ENCODE measurements around the gene PITX1. TPM values are rescaled to one million over a fixed set of nuclear protein-coding genes. Genes with fewer than 3 reads are reported as not detected.

Gene PITX1
- total RNA-seq, 1 donor from 2014 or later: not detected

DNA sequence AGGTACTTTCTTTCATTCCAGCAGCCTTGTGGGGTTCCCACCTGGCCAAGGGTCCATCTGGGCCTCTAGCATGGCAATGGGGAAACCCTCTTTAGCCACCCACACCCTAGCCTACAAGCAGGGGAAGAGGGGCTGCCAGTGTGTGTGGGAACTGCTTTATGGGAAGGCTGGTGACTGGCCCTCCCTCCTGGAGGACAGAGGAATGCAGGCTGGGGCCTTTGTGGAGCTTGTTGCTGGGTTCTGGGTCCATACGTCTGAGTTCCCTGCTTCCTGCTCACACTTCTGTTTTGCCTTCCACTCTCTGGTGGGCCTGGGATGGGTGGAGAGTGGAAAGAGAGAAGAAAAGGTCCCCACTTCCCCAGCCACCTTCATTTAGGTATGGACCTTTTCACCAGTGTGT, 14.9 kb upstream of the PITX1 start:
- Mint-ChIP-seq H3K27me3 (peaks cover 68% of the 10 kb centered on the region), H3K4me1 (peaks cover 44% of the 10 kb centered on the region), H3K27ac (no peak overlapping the region), H3K4me3 (no peak overlapping the region), H3K36me3 (ENCODE audit: low read depth) (no peaks in the 10 kb centered on the region), H3K9me3 (no peaks in the 10 kb centered on the region)
- intact Hi-C loops (cut with micrococcal nuclease): no loop called here
- ATAC-seq (ENCODE audit: low read depth) (no peak), DNase-seq (no peak)
- ChIA-PET CTCF (no interaction called here), POLR2A (no interaction called here)
- TF ChIP-seq, protein P1, sequence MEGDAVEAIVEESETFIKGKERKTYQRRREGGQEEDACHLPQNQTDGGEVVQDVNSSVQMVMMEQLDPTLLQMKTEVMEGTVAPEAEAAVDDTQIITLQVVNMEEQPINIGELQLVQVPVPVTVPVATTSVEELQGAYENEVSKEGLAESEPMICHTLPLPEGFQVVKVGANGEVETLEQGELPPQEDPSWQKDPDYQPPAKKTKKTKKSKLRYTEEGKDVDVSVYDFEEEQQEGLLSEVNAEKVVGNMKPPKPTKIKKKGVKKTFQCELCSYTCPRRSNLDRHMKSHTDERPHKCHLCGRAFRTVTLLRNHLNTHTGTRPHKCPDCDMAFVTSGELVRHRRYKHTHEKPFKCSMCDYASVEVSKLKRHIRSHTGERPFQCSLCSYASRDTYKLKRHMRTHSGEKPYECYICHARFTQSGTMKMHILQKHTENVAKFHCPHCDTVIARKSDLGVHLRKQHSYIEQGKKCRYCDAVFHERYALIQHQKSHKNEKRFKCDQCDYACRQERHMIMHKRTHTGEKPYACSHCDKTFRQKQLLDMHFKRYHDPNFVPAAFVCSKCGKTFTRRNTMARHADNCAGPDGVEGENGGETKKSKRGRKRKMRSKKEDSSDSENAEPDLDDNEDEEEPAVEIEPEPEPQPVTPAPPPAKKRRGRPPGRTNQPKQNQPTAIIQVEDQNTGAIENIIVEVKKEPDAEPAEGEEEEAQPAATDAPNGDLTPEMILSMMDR (IDR thresholded peaks at IDR 0.05): no peak

DNA sequence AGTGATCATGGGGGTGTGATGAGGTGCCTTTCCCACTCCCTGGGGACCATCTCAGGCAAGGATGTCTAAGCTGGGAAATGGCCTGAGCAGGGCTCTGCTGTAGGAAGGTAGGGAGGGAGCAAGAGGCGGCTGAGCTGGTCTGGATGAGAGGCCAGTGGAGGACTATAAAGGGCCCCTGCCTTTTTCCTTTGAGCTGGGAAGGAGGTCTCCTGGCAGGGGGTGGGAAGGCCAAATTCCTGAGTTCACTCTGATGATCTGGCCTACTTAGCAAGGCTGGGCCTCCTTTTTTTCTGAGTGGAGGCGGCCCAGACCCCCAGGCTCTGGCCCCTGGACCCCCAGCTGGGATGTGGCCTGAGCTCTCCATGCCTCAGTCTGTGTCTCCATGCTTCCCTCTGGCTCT, 14.3 kb upstream of the PITX1 start:
- intact Hi-C loops (cut with micrococcal nuclease): no loop called here

DNA sequence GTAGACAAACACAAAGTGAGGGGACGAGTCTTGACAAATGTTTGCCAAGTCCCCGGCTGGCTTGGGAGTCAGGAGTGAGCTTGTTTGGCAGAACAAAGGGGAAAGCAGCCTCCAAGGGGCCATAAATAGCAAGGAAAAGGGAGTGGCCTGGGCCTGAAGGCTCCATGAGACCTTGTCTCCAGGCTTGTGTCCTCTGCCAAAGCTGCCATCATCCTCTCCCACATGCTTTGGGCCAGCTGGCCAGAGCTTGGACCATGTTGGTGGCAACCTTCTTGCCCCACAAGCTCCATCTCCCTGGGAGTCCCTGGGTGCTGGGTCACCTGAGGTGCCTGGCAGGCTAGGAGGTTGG, 13.3 kb upstream of the PITX1 start:
- Mint-ChIP-seq H3K4me1 (peaks cover 28% of the 10 kb centered on the region), H3K36me3 (ENCODE audit: low read depth) (no peaks in the 10 kb centered on the region), H3K27me3 (peaks cover 75% of the 10 kb centered on the region), H3K9me3 (no peaks in the 10 kb centered on the region), H3K27ac (no peak overlapping the region), H3K4me3 (no peak overlapping the region)
- TF ChIP-seq, protein P1 (IDR thresholded peaks at IDR 0.05): no peak
- ChIA-PET POLR2A (no interaction called here), CTCF (no interaction called here)
- ATAC-seq (ENCODE audit: low read depth) (no peak), DNase-seq (no peak)
- intact Hi-C loops (cut with micrococcal nuclease): no loop called here

More for the DNA sequence above, 14.3 kb upstream of the PITX1 start:
- peaks cover 38% of the 10 kb centered on the region for H3K4me1 Mint-ChIP-seq
- peaks cover 74% of the 10 kb centered on the region for H3K27me3 Mint-ChIP-seq
- ChIA-PET CTCF (no interaction called here), POLR2A (interaction anchor here (0.7 kb wide), 1 partner anchor 18 kb away, joined by 4 read pairs; no protein-coding TSS in a partner anchor)
- no peak overlapping the region for H3K4me3 Mint-ChIP-seq
- H3K27ac Mint-ChIP-seq: no peak overlapping the region
- H3K9me3 Mint-ChIP-seq: no peaks in the 10 kb centered on the region
- ATAC-seq (ENCODE audit: low read depth): no peak
- no peaks in the 10 kb centered on the region for H3K36me3 Mint-ChIP-seq (ENCODE audit: low read depth)
- DNase-seq: no peak
- TF ChIP-seq, protein P1 (IDR thresholded peaks at IDR 0.05): no peak

DNA sequence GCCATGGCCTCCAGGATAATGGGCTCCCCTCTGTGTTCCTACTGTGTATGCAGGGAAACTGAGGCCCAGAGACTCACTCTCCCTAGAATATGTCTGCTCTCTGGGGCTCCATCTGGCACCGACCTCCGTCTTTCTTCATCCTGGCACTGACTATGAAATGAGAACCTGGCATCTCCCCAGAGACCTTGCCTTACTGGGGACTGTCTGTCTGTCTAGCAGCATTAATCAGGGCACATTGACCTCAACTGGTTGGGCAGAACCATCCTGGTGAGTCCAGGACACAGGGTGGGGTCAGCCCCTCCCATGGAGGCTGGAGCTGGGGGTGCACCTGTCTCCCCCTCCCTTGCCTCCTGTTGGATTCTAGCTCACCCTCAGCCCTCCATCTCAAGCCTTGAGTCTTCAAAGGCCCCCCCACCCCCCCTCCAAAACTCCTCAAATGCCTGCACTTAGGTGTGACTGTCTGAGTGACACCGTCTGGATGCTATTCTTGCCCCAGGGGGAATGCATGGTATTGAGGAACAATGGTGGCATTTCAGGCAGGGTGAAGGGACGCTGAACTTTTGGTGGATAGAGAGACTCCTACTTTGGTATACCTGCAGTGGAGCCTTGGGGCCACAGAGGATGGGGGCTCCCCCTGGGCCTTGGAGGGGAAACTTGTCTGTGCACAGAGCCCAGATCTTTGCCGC, 12.8 kb upstream of the PITX1 start:
- no peak for ATAC-seq (ENCODE audit: low read depth)
- peaks cover 23% of the 10 kb centered on the region for H3K4me1 Mint-ChIP-seq
- H3K9me3 Mint-ChIP-seq: no peaks in the 10 kb centered on the region
- ChIA-PET POLR2A (no interaction called here), CTCF (no interaction called here)
- no peaks in the 10 kb centered on the region for H3K36me3 Mint-ChIP-seq (ENCODE audit: low read depth)
- no peak overlapping the region for H3K27ac Mint-ChIP-seq
- no peak overlapping the region for H3K4me3 Mint-ChIP-seq
- peaks cover 71% of the 10 kb centered on the region for H3K27me3 Mint-ChIP-seq
- intact Hi-C loops (cut with micrococcal nuclease): no loop called here
- no peak for DNase-seq
- TF ChIP-seq, protein P1 (IDR thresholded peaks at IDR 0.05): no peak

DNA sequence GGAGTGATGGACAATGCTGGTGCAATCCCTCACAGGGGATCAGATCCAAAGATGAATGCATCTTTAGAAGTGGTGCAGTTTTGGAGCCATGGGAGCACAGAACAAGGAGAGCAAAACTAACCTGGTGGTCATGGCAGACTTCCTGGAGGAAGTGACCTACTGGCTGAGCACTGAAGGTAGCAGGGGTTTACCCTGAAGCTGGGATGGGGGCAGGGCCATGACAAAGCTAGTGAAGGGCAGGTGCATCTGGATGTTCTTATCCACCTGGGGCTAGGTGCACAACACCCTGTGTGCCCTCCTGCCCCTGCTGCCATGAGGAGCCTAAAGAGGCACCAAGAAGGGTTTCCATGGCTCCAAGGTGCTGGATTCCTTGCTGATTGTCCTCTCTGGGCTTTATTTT, 11.5 kb upstream of the PITX1 start:
- POLR2A ChIA-PET: no interaction called here
- Mint-ChIP-seq H3K27ac (no peak overlapping the region), H3K27me3 (peaks cover 67% of the 10 kb centered on the region), H3K4me1 (peaks cover 19% of the 10 kb centered on the region), H3K9me3 (no peaks in the 10 kb centered on the region), H3K4me3 (no peak overlapping the region), H3K36me3 (ENCODE audit: low read depth) (no peaks in the 10 kb centered on the region)
- intact Hi-C loops (cut with micrococcal nuclease): no loop called here
- DNase-seq (no peak), ATAC-seq (ENCODE audit: low read depth) (no peak)
- TF ChIP-seq, protein P1 (IDR thresholded peaks at IDR 0.05): no peak
- CTCF ChIA-PET: no interaction called here

Measured in activated B cell treated with CpG ODN at 0.5 μM for 24 hours (primary cell).